ENCODE results near the gene PRELP. TPM values are rescaled to one million over a fixed set of nuclear protein-coding genes. Genes with fewer than 3 reads are reported as not detected.

PRELP gene
- total and polyA plus RNA-seq, 2 donors (not counting 3 experiments of a cell fraction or from before 2014, with no cell fraction given): 0.01 TPM; not detected in 1

- dilution Hi-C loops (cut with MboI; ENCODE audit: extremely low pct_ligation_motif_present, low sequenced_read_pairs) (loop anchor here (10.0 kb wide), 1 partner anchor 63 kb away; no protein-coding TSS in a partner anchor), intact Hi-C loops (cut with micrococcal nuclease) (no loop called here)
- POLR2A ChIA-PET: no interaction called here
- H3K9me1 ChIP-seq (replicated peaks; ENCODE audit: control insufficient read depth, extremely low read depth, insufficient read depth, low read length): no peaks in the 10 kb centered on the region
- H4K20me1 ChIP-seq (replicated peaks; ENCODE audit: control insufficient read depth, extremely low read depth, insufficient read depth, low read length): no peaks in the 10 kb centered on the region
- no peak overlapping the region for H2AFZ ChIP-seq (ENCODE audit: low read depth, low read length)
- H3K4me3 ChIP-seq (replicated peaks in 1 of 3; ENCODE audit: insufficient read depth in 1 of 3, low read depth in 1 of 3, low read length in 3 of 3): no peak overlapping the region
- no TSS peak for BruUV-seq (replicated peaks)
- no peaks in the 10 kb centered on the region for H3K4me1 ChIP-seq (ENCODE audit: control insufficient read depth, extremely low read depth, insufficient read depth, low read length)
- H3K27me3 ChIP-seq (ENCODE audit: control insufficient read depth in 2 of 2, insufficient read depth in 2 of 2, low read length in 2 of 2): peaks cover 16 to 22% of the 10 kb centered on the region in 2 experiments
- no peaks in the 10 kb centered on the region for H3K36me3 ChIP-seq (ENCODE audit: control insufficient read depth in 2 of 2, extremely low read depth in 1 of 2, insufficient read depth in 2 of 2, low read length in 2 of 2)
- H3K4me2 ChIP-seq (ENCODE audit: insufficient read depth, low read length): no peak overlapping the region
- H3K9me3 ChIP-seq (replicated peaks; ENCODE audit: control insufficient read depth, insufficient read depth, low read length): no peaks in the 10 kb centered on the region
- DNase-seq (ENCODE audit: low read depth, low spot score) (no peak), FAIRE-seq (no peak)
- CTCF ChIA-PET: no interaction called here
- no peak overlapping the region for H3K9ac ChIP-seq (replicated peaks; ENCODE audit: extremely low read depth, insufficient read depth, low read length)
- no peak overlapping the region for H3K27ac ChIP-seq (ENCODE audit: insufficient read depth, low read depth, low read length)
- H3K79me2 ChIP-seq (ENCODE audit: control insufficient read depth, insufficient read depth, low read length): no peaks in the 10 kb centered on the region
- TF ChIP-seq JUN (IDR thresholded peaks at IDR 0.05; ENCODE audit: borderline replicate concordance, insufficient read depth, insufficient read length, low read depth) (no peak), EZH2 (IDR thresholded peaks at IDR 0.05; ENCODE audit: borderline replicate concordance, low read depth, low read length, severe bottlenecking) (no peak), POLR2AphosphoS5 (IDR thresholded peaks at IDR 0.05; ENCODE audit: insufficient read depth, low read depth, low read length) (no peak), MYC (IDR thresholded peaks at IDR 0.05; ENCODE audit: low read depth, low read length) (no peak), FOS (IDR thresholded peaks at IDR 0.05; ENCODE audit: borderline replicate concordance, insufficient read depth, low read length) (no peak), POLR2A (IDR thresholded peaks at IDR 0.05; ENCODE audit: low read depth, low read length) (no peak), GATA2 (IDR thresholded peaks at IDR 0.05; ENCODE audit: insufficient read depth, insufficient read length, low read depth, low read length) (no peak)
- TF ChIP-seq, protein P1, sequence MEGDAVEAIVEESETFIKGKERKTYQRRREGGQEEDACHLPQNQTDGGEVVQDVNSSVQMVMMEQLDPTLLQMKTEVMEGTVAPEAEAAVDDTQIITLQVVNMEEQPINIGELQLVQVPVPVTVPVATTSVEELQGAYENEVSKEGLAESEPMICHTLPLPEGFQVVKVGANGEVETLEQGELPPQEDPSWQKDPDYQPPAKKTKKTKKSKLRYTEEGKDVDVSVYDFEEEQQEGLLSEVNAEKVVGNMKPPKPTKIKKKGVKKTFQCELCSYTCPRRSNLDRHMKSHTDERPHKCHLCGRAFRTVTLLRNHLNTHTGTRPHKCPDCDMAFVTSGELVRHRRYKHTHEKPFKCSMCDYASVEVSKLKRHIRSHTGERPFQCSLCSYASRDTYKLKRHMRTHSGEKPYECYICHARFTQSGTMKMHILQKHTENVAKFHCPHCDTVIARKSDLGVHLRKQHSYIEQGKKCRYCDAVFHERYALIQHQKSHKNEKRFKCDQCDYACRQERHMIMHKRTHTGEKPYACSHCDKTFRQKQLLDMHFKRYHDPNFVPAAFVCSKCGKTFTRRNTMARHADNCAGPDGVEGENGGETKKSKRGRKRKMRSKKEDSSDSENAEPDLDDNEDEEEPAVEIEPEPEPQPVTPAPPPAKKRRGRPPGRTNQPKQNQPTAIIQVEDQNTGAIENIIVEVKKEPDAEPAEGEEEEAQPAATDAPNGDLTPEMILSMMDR (IDR thresholded peaks at IDR 0.05; ENCODE audit: extremely low read depth in 1 of 2, insufficient read depth in 1 of 2, low read depth in 1 of 2, low read length in 2 of 2): no peak
- TF ChIP-seq, protein P2, sequence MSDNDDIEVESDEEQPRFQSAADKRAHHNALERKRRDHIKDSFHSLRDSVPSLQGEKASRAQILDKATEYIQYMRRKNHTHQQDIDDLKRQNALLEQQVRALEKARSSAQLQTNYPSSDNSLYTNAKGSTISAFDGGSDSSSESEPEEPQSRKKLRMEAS (IDR thresholded peaks at IDR 0.05; ENCODE audit: insufficient read depth, insufficient read length): no peak
Measured at GRCh38 chr1:203427451-203427850, 48.2 kb upstream of the PRELP start.

Measured in endothelial cell of umbilical vein (primary cell).